ENCODE results near the gene ATP1B3.

The ATP1B3 gene

GRCh38 chr3:141875374-141875892 is 1.0 kb upstream of the ATP1B3 start:
- peak; percentile 79 for TF ChIP-seq CTCF (IDR thresholded peaks at IDR 0.05; ENCODE audit: insufficient read depth, missing control alignments)
- DNase-seq (ENCODE audit: insufficient read length, low spot score) (peak; percentile 58), FAIRE-seq (no peak)

- no peak for TF ChIP-seq CTCF (IDR thresholded peaks at IDR 0.05; ENCODE audit: insufficient read depth, missing control alignments)
- DNase-seq (ENCODE audit: insufficient read length, low spot score): no peak
- FAIRE-seq: no peak
Observed at GRCh38 chr3:141875893-141876380, 506 bp upstream of the ATP1B3 start.

GRCh38 chr3:141876891-141877621 is 613 bp downstream of the ATP1B3 start:
- no peak for TF ChIP-seq CTCF (IDR thresholded peaks at IDR 0.05; ENCODE audit: insufficient read depth, missing control alignments)
- DNase-seq (ENCODE audit: insufficient read length, low spot score) (no peak), FAIRE-seq (no peak)

- TF ChIP-seq CTCF (IDR thresholded peaks at IDR 0.05; ENCODE audit: insufficient read depth, missing control alignments): no peak
- no peak for FAIRE-seq
- DNase-seq (ENCODE audit: insufficient read length, low spot score): no peak
Observed at GRCh38 chr3:141877911-141878310, 1.5 kb downstream of the ATP1B3 start.

GRCh38 chr3:141878326-141878725 is 1.9 kb downstream of the ATP1B3 start:
- no peak for DNase-seq (ENCODE audit: insufficient read length, low spot score)
- FAIRE-seq: no peak
- no peak for TF ChIP-seq CTCF (IDR thresholded peaks at IDR 0.05; ENCODE audit: insufficient read depth, missing control alignments)

GRCh38 chr3:141878817-141879216 is 2.4 kb downstream of the ATP1B3 start:
- no peak for TF ChIP-seq CTCF (IDR thresholded peaks at IDR 0.05; ENCODE audit: insufficient read depth, missing control alignments)
- no peak for FAIRE-seq
- DNase-seq (ENCODE audit: insufficient read length, low spot score): no peak

GRCh38 chr3:141881702-141882101 is 5.3 kb downstream of the ATP1B3 start:
- no peak for TF ChIP-seq CTCF (IDR thresholded peaks at IDR 0.05; ENCODE audit: insufficient read depth, missing control alignments)
- DNase-seq (ENCODE audit: insufficient read length, low spot score) (no peak), FAIRE-seq (no peak)
